ENCODE measurements around the gene BMPR1B.

DNA sequence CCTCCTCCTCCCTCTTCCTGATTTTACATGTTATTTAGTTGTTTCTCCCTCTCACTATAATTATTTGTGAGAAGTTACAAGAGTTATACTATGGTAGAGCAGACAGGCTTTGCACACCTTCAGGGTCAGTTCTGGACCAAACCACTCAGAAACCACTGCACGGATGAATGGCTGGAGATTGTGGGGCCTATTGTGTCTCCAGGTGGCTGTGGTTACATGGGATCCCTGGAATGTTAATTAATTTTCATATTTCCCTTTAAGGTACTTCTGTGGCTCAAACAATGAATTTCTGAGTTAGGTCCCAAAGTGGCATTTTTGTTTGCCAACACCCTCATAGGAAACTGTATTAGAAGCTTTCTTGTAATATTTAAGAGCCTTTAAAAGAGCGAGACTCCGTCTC lies 151.9 kb downstream of the BMPR1B start:
- TF ChIP-seq EP300 (IDR thresholded peaks at IDR 0.05; ENCODE audit: low read length) (no peak), CBX1 (IDR thresholded peaks at IDR 0.05; ENCODE audit: low read depth) (no peak), GABPA (tag; conservative IDR thresholded peaks at IDR 0.05; ENCODE audit: low read depth) (no peak), NRF1 (conservative IDR thresholded peaks at IDR 0.05 in 1 of 2, IDR thresholded peaks at IDR 0.05 in 1 of 2) (no peak), ZBTB7A (IDR thresholded peaks at IDR 0.05; ENCODE audit: borderline replicate concordance, control insufficient read depth, low read depth, low read length) (no peak), JUNB (CRISPR knock-in tag; conservative IDR thresholded peaks at IDR 0.05) (no peak)
- TF ChIP-seq, protein P1, sequence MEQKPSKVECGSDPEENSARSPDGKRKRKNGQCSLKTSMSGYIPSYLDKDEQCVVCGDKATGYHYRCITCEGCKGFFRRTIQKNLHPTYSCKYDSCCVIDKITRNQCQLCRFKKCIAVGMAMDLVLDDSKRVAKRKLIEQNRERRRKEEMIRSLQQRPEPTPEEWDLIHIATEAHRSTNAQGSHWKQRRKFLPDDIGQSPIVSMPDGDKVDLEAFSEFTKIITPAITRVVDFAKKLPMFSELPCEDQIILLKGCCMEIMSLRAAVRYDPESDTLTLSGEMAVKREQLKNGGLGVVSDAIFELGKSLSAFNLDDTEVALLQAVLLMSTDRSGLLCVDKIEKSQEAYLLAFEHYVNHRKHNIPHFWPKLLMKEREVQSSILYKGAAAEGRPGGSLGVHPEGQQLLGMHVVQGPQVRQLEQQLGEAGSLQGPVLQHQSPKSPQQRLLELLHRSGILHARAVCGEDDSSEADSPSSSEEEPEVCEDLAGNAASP (IDR thresholded peaks at IDR 0.05): no peak
